Measurements from ENCODE around the gene CLDN6.

The CLDN6 gene

GRCh38 chr16:2985462-2985861, 32.5 kb downstream of the CLDN6 start:
- no peak for DNase-seq

GRCh38 chr16:2983706-2984136, 34.3 kb downstream of the CLDN6 start:
- DNase-seq, result peak; percentile 81

GRCh38 chr16:2982402-2982801, 35.6 kb downstream of the CLDN6 start:
- no peak for DNase-seq

- DNase-seq, result no peak
Observed at GRCh38 chr16:2981899-2982250, 36.1 kb downstream of the CLDN6 start.

GRCh38 chr16:2981177-2981898, 36.6 kb downstream of the CLDN6 start:
- DNase-seq, result no peak

- peak; percentile 80 for DNase-seq
Observed at GRCh38 chr16:2980227-2981176, 37.5 kb downstream of the CLDN6 start, which contains the start of gene PKMYT1. PKMYT1 (minus strand) TSS chr16:2980446; CDS start chr16:2979657, 789 bp downstream.

GRCh38 chr16:2979669-2980226, 38.2 kb downstream of the CLDN6 start:
- no peak for DNase-seq

- no peak for DNase-seq
Observed at GRCh38 chr16:2977440-2977839, 40.5 kb downstream of the CLDN6 start.

- no peak for DNase-seq
Observed at GRCh38 chr16:2976673-2977072, 41.3 kb downstream of the CLDN6 start.

- DNase-seq, result no peak
Observed at GRCh38 chr16:2976201-2976600, 41.8 kb downstream of the CLDN6 start.

GRCh38 chr16:2975161-2975795, 42.7 kb downstream of the CLDN6 start:
- DNase-seq, result no peak

GRCh38 chr16:2974319-2975056, 43.5 kb downstream of the CLDN6 start:
- no peak for DNase-seq

GRCh38 chr16:2973605-2974318, 44.2 kb downstream of the CLDN6 start:
- no peak for DNase-seq

- no peak for DNase-seq
Observed at GRCh38 chr16:2973093-2973492, 44.9 kb downstream of the CLDN6 start.

GRCh38 chr16:2971985-2972784, 45.8 kb downstream of the CLDN6 start:
- DNase-seq, result no peak

GRCh38 chr16:2971134-2971984, 46.6 kb downstream of the CLDN6 start:
- DNase-seq, result no peak

GRCh38 chr16:2970563-2970962, 47.4 kb downstream of the CLDN6 start:
- DNase-seq, result no peak

GRCh38 chr16:2969545-2970521, 48.1 kb downstream of the CLDN6 start:
- DNase-seq, result peak; percentile 65
